Hippocampal formation (tissue), 2 donors: Measurements from ENCODE around the gene SPATA33.

Experiments
- DNase-seq, 2 donors: peaks; one replicate each; lab custom pipeline; 2025; lab: John Stamatoyannopoulos, UW

The SPATA33 gene

DNA sequence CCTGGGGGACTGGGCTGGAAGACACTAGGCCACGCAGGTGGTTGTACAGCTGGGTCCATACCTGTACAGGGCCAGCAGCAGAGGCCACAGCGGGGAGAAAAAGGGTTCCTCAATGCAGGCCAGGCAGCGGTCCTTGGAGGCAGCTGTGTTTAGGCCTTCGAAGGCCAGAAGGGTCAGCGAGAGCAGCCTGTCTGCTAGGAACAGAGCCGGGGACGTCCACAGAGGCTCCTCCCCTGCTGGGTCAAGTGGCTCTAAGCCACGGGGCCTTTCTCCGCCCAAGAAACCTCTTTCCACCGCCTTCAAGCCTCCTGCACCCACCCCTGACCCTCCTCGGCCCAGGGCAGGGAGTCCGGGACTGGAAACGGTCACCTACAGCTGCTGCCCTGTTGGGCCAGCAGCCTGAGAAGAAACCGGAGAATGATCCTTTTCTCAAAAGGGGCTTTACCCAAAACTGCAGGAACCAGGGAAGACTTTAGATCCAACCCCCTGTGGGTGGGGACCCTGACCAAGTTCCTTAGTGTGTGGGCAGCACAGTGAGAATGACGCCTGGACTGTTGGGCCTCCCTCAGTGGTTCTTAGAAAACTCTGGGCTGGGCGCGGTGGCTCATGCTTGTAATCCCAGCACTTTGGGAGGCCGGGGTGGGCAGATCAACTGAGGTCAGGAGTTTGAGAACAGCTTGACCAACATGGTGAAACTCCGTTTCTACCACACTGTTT, 52.2 kb downstream of the SPATA33 start:
- DNase-seq, result no peak

DNA sequence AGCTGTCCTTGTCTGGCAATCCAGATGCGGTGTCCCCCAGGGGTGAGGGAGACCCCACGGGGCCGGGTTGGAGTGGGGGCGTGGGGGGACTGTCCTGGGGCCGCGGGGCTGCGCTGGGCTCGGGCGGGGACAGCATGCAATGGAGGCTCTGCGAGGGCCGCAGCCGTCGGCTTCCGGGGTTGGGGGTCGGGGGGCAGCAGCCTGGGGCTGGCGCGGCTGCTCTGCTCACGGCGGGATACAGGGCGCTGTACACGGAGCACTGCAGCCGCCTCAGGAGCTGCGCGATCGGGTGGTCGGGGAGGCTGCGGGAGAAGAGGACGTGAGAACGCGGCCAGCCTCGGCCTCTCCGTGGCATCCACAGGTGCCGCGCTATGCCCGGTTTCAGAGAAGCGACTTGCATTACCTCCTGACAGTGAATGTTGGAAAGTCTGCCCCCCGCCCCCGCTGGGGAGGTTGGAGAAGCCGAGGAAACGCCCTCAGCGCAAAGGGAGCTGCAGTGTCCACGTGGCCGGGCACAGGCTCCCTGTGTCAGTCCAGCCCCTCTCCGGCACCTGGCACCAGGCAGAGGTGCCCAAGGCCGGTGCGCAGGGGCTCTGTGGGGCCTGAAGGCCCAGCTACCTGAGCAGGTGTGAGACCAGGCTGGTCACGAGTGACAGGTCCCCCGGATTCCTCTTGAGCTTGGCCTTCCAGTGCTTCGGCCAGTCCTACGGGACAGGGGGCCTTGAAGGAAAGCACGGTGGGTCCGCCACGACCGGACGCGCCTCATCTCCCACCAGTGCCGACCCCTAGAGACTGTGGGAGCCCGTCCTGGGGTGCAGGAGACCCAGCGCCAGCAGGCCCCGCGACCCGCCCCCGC, 53.3 kb downstream of the SPATA33 start:
- DNase-seq, result no peak

DNA sequence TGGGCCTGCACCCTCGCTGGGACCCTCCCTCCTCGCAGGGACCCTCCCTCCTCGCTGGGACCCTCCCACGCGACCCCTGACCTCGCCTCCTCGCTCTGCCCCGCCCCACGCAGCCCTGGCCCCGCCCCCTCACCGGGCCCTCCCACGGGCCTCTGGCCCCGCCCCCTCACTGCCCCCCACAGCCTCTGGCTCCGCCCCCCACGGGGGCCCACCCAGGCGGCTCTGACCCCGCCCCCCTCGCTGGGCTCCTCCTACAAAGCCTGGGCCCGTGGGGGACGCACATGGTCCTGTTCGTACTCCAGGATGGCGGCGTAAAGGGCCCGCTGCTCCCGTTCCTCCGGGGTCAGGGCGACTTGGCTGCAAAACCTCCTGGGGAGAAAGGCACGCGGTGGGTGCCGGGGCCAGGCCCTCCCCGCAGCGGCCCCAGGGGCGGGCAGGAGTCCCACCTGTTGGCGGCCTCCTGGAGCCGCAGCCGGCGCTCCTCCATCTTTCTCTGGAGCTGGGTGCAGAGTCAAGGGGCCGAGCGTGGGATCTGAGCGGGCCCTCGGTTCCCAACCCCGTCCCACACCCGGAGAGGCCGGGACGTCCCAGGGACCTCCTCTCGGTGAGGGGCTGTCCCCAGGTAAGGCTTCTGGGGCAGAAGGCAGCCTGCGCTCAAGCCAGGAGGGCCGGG, 54.1 kb downstream of the SPATA33 start:
- no peak for DNase-seq

DNA sequence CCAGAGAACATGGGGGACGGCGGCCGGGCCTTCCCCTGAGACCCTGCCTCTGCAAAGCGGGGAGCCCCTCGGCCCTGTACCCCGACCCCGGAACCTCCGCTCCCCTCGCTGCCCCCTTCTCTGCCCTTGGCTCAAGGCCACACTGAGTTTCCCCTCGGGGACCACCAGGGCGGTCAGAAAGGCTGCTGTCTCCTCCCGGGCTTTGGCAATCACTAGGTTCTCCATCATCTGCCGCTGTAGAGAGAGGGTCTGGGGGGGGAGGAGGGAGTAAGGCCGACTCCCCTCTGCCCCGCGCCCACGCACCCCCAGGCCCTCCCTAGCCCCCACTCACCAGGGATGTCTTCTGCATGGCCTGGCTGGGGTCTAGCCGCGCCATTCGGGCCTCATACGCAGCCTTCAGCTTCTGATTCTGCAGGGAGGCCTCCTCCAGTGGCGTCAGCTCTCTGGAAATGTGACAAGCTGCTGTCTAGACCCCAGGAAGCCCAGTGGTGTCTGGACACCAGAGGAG, 54.7 kb downstream of the SPATA33 start:
- no peak for DNase-seq

DNA sequence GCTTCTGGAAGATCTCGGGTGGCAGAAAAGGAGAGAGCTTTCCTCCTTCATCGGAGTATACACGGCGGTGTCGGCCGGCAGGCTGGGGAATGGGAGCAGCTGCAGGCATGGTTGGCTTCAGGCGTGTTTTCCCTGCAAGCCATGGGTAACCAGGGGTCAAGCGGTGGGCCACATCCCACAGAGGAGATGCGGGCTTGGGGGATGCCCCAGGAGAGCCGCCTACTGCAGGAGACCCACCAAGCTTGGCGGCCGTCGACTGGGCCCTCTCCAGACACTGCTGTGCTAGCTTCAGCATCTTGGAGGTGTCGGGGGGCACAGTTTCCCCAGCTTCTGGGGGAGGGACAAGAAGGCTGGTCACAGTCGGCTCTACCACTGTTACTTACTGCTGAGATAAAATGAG, 58.9 kb downstream of the SPATA33 start:
- no peak for DNase-seq

DNA sequence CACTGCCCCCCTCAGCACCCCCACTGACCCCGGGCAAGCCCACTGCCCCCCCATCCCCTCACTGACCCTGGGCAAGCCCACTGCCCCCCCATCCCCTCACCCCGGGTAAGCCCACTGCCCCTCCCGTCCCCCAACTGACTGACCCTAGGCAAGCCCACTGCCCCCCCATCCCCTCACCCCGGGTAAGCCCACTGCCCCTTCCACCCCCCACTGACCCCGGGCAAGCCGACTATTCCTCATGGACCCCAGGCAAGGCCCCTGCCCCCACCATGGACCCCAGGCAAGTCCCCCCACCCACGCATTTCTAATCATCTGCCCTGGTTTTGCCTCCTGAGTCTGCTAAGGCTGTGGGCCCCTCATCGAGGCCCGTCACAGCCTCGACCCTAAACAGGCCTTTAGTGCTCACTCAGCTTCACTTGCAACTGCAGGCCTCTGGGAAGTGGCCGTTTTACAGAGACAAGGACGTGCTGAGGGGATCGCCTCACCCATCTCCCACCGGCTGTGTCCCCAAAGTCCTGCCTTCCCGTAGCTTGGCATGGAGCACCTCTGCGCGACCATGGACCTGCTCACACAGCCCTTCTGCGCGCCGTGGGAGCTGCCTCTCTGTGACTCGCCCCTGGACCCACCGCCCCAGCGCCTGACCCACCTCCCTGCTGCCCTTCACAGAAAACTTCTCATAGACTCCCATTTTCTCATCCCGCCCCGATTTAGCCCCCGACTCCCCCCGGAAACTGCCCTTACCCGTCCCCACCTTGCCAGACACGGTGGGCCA, 59.5 kb downstream of the SPATA33 start:
- DNase-seq, result no peak

DNA sequence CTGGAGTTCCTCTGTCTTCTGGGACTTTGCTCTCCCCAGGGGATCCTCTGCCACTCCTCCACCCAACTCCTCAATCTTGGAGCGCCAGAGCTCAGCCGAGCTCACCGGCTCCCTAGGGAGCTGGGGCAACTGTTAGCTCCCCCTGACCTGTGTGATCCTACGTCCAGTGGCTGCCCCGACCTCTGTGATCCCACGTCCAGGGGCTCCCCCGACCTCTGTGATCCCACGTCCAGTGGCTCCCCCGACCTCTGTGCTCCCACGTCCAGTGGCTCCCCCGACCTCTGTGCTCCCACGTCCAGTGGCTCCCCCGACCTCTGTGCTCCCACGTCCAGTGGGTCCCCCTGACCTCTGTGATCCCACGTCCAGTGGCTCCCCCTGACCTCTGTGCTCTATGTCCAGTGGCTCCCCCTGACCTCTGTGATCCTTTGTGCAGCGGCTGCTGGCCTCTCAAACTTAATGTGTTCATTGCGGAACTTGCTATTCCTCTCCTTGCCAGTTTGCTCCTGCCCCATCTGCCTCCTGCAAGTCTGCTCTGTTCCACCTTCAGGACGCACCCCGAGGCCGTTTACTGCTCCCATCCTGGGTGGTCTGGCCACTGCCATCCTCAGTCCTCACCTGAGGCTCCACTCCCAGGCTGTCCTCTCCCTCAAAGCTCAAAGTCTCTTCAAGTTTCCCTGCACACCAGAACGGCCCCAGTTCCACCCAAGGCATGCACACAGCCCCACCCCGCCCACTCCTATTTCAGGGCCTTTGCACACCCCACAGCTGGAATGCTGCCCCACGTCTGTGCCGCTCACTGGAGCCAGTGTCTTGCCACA, 60.3 kb downstream of the SPATA33 start:
- DNase-seq, result no peak
